GM12878 (cell line): ENCODE data around the gene OSCP1.
"Not testable (repeated sequence)": the region's sequence is repeated elsewhere in the genome, so short reads cannot be mapped to it uniquely, and the experiment has no call there.

Experiments used
- BMI1 ChIP-seq: fragments of 450-650 bp; IDR thresholded peaks from 2 replicates; pipeline ENCODE4 v1.6.1; 2016; ENCODE audit warnings: mild to moderate bottlenecking, moderate library complexity, borderline replicate concordance
- EED ChIP-seq: sonication (generic); IDR thresholded peaks from 2 replicates; pipeline ENCODE4 v1.6.1; 2016; ENCODE audit warnings: antibody characterized with exemption, low read depth
- EP300 ChIP-seq, 2 experiments: fragments of 150-350 bp in 1 of 2; IDR thresholded peaks; 2 replicates each; pipeline ENCODE4 v1.6.1; 2011 to 2012; ENCODE audit warnings: low read depth in 2 of 2, low read length in 2 of 2, borderline replicate concordance in 1 of 2, improper control_type of control experiment in 1 of 2, inconsistent platforms in 1 of 2; ENCODE audit not compliant: control insufficient read depth in 1 of 2
- GABPA ChIP-seq: IDR thresholded peaks from 2 replicates; pipeline ENCODE4 v1.6.1; 2014; ENCODE audit warnings: antibody characterized with exemption, low read depth, mild to moderate bottlenecking, inconsistent platforms
- HDAC2 ChIP-seq: fragments of 200-600 bp; sonication (generic); IDR thresholded peaks from 2 replicates; pipeline ENCODE4 v1.6.1; 2017
- MTA2 ChIP-seq: fragments of 450-650 bp; IDR thresholded peaks from 2 replicates; pipeline ENCODE4 v1.6.1; 2016; ENCODE audit warnings: low read depth, mild to moderate bottlenecking, moderate library complexity
- NFYA ChIP-seq: IDR thresholded peaks from 2 replicates; pipeline ENCODE4 v1.6.1; 2011; ENCODE audit warnings: low read depth, mild to moderate bottlenecking, low read length, improper control_type of control experiment, borderline replicate concordance
- POLR2A ChIP-seq: IDR thresholded peaks from 2 replicates; pipeline ENCODE4 v1.6.1; 2011; ENCODE audit warnings: low read depth, mild to moderate bottlenecking, low read length
- POLR2AphosphoS5 ChIP-seq: IDR thresholded peaks from 2 replicates; pipeline ENCODE4 v1.6.1; 2011; ENCODE audit warnings: mild to moderate bottlenecking, low read length, inconsistent platforms
- ZNF217 ChIP-seq: fragments of 450-650 bp; IDR thresholded peaks from 2 replicates; pipeline ENCODE4 v1.6.1; 2017; ENCODE audit warnings: antibody characterized with exemption, mild to moderate bottlenecking
- ZNF274 ChIP-seq: IDR thresholded peaks from one replicate; pipeline ENCODE4 v1.8.0; 2011; ENCODE audit not compliant: insufficient read length, insufficient read depth
- TF ChIP-seq, protein P1 (sequence below): IDR thresholded peaks from 2 replicates; pipeline ENCODE4 v1.6.1; 2011; ENCODE audit warnings: low read depth, low read length, improper control_type of control experiment, borderline replicate concordance
- TF ChIP-seq, protein P2 (sequence below): fragments of 450-650 bp; IDR thresholded peaks from 2 replicates; pipeline ENCODE4 v1.6.1; 2017; ENCODE audit warnings: mild to moderate bottlenecking, low read depth, inconsistent platforms; ENCODE audit not compliant: poor library complexity, severe bottlenecking
- TF ChIP-seq, protein P3 (sequence below), 3 experiments: IDR thresholded peaks in 2 of 3; conservative IDR thresholded peaks in 1 of 3; 2 replicates each; pipeline ENCODE4 v1.5.1; 2011; ENCODE audit warnings: low read depth in 3 of 3, low read length in 3 of 3, mild to moderate bottlenecking in 3 of 3, control low read depth in 2 of 3, moderate library complexity in 2 of 3, inconsistent platforms in 1 of 3, mixed read lengths in 1 of 3; ENCODE audit not compliant: control insufficient read depth in 2 of 3, insufficient read depth in 1 of 3; ENCODE audit errors: extremely low read depth in 1 of 3

DNA sequence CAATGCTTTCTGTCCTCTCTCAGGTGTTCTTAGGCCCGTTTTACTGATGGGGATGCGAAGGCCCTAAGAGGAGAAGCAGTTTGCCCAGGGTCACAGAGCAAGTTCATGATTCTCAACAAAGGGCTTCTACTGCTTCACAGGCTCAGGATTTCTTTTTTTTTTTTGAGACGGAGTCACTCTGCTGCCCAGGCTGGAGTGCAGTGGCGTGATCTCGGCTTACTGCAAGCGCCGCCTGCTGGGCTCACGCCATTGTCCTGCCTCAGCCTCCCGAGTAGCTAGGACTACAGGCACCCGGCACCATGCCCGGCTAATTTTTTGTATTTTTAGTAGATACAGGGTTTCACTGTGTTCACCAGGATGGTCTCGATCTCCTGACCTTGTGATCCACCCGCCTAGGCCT, 27.4 kb upstream of the OSCP1 start:
- TF ChIP-seq POLR2AphosphoS5; BMI1; EED; HDAC2; POLR2A; EP300 (IDR thresholded peaks at IDR 0.05; ENCODE audit: borderline replicate concordance in 1 of 2, control insufficient read depth in 1 of 2, low read depth in 2 of 2, low read length in 2 of 2); ZNF274; MTA2; ZNF217; NFYA; GABPA: not testable (repeated sequence)
- TF ChIP-seq, protein P1, sequence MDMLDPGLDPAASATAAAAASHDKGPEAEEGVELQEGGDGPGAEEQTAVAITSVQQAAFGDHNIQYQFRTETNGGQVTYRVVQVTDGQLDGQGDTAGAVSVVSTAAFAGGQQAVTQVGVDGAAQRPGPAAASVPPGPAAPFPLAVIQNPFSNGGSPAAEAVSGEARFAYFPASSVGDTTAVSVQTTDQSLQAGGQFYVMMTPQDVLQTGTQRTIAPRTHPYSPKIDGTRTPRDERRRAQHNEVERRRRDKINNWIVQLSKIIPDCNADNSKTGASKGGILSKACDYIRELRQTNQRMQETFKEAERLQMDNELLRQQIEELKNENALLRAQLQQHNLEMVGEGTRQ = not testable (repeated sequence)
- TF ChIP-seq, protein P2, sequence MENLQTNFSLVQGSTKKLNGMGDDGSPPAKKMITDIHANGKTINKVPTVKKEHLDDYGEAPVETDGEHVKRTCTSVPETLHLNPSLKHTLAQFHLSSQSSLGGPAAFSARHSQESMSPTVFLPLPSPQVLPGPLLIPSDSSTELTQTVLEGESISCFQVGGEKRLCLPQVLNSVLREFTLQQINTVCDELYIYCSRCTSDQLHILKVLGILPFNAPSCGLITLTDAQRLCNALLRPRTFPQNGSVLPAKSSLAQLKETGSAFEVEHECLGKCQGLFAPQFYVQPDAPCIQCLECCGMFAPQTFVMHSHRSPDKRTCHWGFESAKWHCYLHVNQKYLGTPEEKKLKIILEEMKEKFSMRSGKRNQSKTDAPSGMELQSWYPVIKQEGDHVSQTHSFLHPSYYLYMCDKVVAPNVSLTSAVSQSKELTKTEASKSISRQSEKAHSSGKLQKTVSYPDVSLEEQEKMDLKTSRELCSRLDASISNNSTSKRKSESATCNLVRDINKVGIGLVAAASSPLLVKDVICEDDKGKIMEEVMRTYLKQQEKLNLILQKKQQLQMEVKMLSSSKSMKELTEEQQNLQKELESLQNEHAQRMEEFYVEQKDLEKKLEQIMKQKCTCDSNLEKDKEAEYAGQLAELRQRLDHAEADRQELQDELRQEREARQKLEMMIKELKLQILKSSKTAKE = not testable (repeated sequence)
- TF ChIP-seq, protein P3, sequence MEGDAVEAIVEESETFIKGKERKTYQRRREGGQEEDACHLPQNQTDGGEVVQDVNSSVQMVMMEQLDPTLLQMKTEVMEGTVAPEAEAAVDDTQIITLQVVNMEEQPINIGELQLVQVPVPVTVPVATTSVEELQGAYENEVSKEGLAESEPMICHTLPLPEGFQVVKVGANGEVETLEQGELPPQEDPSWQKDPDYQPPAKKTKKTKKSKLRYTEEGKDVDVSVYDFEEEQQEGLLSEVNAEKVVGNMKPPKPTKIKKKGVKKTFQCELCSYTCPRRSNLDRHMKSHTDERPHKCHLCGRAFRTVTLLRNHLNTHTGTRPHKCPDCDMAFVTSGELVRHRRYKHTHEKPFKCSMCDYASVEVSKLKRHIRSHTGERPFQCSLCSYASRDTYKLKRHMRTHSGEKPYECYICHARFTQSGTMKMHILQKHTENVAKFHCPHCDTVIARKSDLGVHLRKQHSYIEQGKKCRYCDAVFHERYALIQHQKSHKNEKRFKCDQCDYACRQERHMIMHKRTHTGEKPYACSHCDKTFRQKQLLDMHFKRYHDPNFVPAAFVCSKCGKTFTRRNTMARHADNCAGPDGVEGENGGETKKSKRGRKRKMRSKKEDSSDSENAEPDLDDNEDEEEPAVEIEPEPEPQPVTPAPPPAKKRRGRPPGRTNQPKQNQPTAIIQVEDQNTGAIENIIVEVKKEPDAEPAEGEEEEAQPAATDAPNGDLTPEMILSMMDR (IDR thresholded peaks at IDR 0.05 in 2 of 3, conservative IDR thresholded peaks at IDR 0.05 in 1 of 3; ENCODE audit: control insufficient read depth in 2 of 3, extremely low read depth in 1 of 3, insufficient read depth in 1 of 3, low read depth in 3 of 3, low read length in 3 of 3) = not testable (repeated sequence)
